Progenitor cell of endocrine pancreas (in vitro differentiated cells): ENCODE results near the gene ZFR2. TPM values are rescaled to one million over a fixed set of nuclear protein-coding genes. Genes with fewer than 3 reads are reported as not detected.

Experiments used
- DNase-seq: peaks from one replicate; pipeline ENCODE4 v3.0.0; 2021; ENCODE audit warnings: low spot score; ENCODE audit not compliant: unreplicated experiment
- H3K27ac Mint-ChIP-seq: 2 replicates; pipeline ENCODE4 v1.8.0; 2021; ENCODE audit warnings: mild to moderate bottlenecking, moderate library complexity, mixed read lengths
- H3K27me3 Mint-ChIP-seq: 2 replicates; pipeline ENCODE4 v1.8.0; 2021; ENCODE audit warnings: mixed read lengths
- H3K36me3 Mint-ChIP-seq: 2 replicates; pipeline ENCODE4 v1.8.0; 2022; ENCODE audit warnings: mixed read lengths; ENCODE audit not compliant: insufficient read depth
- H3K4me1 Mint-ChIP-seq: 2 replicates; pipeline ENCODE4 v1.8.0; 2021; ENCODE audit warnings: low read depth, mixed read lengths
- H3K4me3 Mint-ChIP-seq: 2 replicates; pipeline ENCODE4 v1.8.0; 2021; ENCODE audit warnings: low read depth, mild to moderate bottlenecking, moderate library complexity, mixed read lengths
- H3K9me3 Mint-ChIP-seq: 2 replicates; pipeline ENCODE4 v1.8.0; 2021; ENCODE audit warnings: low read depth, mixed read lengths
- CTCF ChIP-seq: fragments of 200-600 bp; sonication (generic); IDR thresholded peaks from one replicate; pipeline ENCODE4 v1.5.0; 2021; ENCODE audit warnings: antibody characterized with exemption, mild to moderate bottlenecking; ENCODE audit not compliant: unreplicated experiment
- long read RNA-seq: library from polyadenylated mRNA; unstranded; transcript quantifications from one replicate; pipeline ENCODE4 v2.0.0, GENCODE V29; 2020
- total RNA-seq: library from RNA; stranded (reverse); gene quantifications from 2 replicates; pipeline ENCODE4 v1.2.1, GENCODE V29; 2021

Gene ZFR2
- 3.5 and 3.9 TPM in 2 replicates for total RNA-seq
- long read RNA-seq, partial matches to known transcripts: 0 of 1 reads
- long read RNA-seq, other reads (novel, unspliced or antisense): 0 of 1 reads

DNA sequence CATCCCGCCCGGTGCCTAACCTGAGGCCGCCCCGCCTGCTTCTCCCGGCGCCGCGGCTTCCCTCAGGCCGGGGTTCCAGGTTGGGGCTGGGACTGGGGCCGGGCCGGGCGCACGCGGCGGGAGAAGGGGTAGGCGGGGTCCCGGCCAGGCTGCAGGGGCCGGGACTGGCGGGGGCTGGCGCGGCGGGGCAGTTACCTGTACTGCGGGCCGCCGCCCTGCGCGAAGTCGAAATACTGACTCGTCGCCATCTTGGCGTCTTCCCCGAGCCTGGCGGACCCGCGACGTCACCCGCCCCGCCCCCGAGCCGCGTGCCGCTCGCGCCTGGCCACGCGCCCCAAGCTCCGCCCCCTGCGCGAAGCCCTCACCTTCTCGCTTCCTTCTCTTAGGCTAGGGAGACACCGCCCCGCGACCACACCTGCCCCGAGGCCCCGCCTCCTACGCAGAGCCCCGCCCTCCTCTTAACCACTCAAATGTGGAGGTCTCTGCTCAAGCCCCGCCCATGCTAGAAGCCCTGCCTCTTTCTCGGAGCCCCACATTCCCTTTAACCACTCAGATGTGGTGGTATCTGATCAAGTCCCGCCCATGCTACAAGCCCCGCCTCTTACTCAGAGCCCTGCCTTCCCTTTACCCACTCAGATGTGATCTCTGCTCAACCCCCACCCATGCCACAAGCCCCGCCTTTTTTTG, at the start of gene ZFR2:
ZFR2 (minus strand) TSS at position 269 of the 687 bp plus-strand sequence; CDS start at position 248, 21 bp downstream.
- no peak for TF ChIP-seq CTCF
- H3K4me1 Mint-ChIP-seq: no peaks in the 10 kb centered on the region
- no peaks in the 10 kb centered on the region for H3K36me3 Mint-ChIP-seq
- peak; percentile 28 for DNase-seq
- peak within 1 kb of the TSS; percentile 55 for H3K4me3 Mint-ChIP-seq
- peaks cover 5% of the 10 kb centered on the region for H3K9me3 Mint-ChIP-seq
- H3K27ac Mint-ChIP-seq: peak within 1 kb of the TSS; percentile 52
- H3K27me3 Mint-ChIP-seq: peaks cover 53% of the 10 kb centered on the region

GRCh38 chr19:3916033-3916432, 47.2 kb upstream of the ZFR2 start:
- H3K27ac Mint-ChIP-seq: no peak overlapping the region
- H3K4me1 Mint-ChIP-seq: no peaks in the 10 kb centered on the region
- H3K9me3 Mint-ChIP-seq: no peaks in the 10 kb centered on the region
- no peak for DNase-seq
- no peaks in the 10 kb centered on the region for H3K36me3 Mint-ChIP-seq
- no peak overlapping the region for H3K4me3 Mint-ChIP-seq
- H3K27me3 Mint-ChIP-seq: no peaks in the 10 kb centered on the region
- no peak for TF ChIP-seq CTCF

DNA sequence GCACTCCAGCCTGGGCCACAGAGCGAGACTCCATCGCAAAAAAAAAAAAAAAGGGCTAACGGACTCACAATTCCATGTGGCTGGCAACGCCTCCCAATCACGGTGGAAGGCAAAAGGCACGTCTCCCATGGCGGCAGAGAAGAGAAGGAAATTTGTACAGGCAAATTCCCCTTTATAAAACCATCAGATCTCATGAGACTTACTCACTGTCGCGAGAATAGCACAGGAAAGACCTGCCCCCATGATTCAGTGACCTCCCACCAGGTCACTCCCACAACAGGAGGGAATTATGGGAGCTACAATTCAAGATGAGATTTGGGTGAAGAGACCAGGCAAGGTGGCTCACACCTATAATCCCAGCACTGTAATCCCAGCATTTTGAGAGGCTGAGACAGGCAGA, 45.4 kb upstream of the ZFR2 start:
- H3K36me3 Mint-ChIP-seq: no peaks in the 10 kb centered on the region
- no peaks in the 10 kb centered on the region for H3K27me3 Mint-ChIP-seq
- H3K27ac Mint-ChIP-seq: no peak overlapping the region
- no peak overlapping the region for H3K4me3 Mint-ChIP-seq
- H3K9me3 Mint-ChIP-seq: no peaks in the 10 kb centered on the region
- no peak for DNase-seq
- TF ChIP-seq CTCF: no peak
- H3K4me1 Mint-ChIP-seq: no peaks in the 10 kb centered on the region

DNA sequence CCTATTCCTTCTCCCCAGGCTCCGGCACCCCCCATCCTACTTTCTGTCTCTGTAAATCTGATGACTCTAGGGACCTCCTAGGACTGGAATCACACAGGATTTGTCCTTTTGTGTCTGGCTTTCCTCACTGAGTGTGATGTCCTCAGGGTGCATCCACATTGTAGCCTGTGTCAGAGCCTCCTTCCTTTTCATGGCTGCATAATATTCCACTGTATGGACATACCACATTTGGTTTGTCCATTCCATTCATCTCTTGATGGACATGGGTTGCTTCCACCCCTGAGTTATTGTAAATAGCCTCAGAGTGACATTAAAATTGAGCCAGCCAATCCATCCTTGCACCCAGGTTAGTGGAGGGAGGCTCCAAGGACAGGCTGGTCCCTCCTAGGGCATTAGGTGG, 41.3 kb upstream of the ZFR2 start:
- Mint-ChIP-seq H3K36me3 (no peaks in the 10 kb centered on the region), H3K4me1 (no peaks in the 10 kb centered on the region), H3K27ac (no peak overlapping the region), H3K9me3 (no peaks in the 10 kb centered on the region), H3K4me3 (no peak overlapping the region), H3K27me3 (no peaks in the 10 kb centered on the region)
- TF ChIP-seq CTCF: no peak
- DNase-seq: no peak

DNA sequence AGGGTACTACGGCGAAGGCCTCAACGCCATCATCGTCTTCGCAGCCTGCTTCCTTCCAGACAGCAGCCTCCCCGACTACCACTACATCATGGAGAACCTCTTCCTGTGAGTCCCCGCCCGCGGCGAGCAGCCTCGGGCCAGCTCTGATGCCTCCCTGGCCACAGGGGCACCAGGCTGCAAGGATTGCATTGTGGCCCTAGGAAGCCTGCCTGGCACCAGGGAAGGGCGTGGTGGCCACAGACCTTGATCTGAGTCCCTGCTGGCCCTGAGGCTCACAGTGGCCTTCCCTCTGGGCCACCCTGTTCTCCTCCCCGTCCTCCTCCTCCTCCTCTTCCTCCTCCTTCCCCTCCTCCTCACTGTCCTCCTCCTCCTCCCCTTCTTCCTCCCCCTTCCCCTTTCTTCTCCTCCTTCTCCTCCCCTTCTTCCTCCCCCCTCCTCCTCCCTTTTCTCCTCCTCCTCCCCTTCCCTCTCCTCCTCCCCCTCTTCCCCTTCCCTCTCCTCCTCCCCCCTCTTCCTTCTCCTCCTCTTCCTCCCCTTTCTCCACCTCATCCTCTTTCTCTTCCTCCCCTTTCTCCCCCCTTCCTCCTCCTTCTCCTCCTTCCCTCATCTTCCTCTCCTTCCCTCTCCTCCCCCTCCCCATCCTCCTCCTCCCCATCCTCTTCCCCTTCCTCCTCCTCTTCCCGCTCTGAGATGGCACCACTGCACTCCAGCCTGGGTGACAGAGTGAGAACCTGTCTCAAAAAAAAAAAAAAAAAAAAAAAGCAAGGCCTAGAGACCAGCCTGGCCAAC, 39.6 kb upstream of the ZFR2 start:
- no peak overlapping the region for H3K4me3 Mint-ChIP-seq
- no peaks in the 10 kb centered on the region for H3K27me3 Mint-ChIP-seq
- TF ChIP-seq CTCF: no peak
- no peak overlapping the region for H3K27ac Mint-ChIP-seq
- DNase-seq: no peak
- H3K4me1 Mint-ChIP-seq: no peaks in the 10 kb centered on the region
- H3K36me3 Mint-ChIP-seq: no peaks in the 10 kb centered on the region
- no peaks in the 10 kb centered on the region for H3K9me3 Mint-ChIP-seq
